Lower leg skin (tissue), 3 donors: ENCODE data around the gene ZNF236.

Experiments used
- CTCF ChIP-seq, 3 donors: fragments of 450-650 bp; IDR thresholded peaks; one replicate each; pipeline ENCODE4 v1.5.1; 2016; ENCODE audit warnings: antibody characterized with exemption in 3 of 3, mild to moderate bottlenecking in 3 of 3, moderate library complexity in 2 of 3
- POLR2A ChIP-seq, 2 donors: fragments of 450-650 bp; IDR thresholded peaks; one replicate each; pipeline ENCODE4 v1.6.1; 2016 to 2017; ENCODE audit warnings: antibody characterized with exemption in 2 of 2, mild to moderate bottlenecking in 1 of 2, moderate library complexity in 1 of 2

GRCh38 chr18:76801567-76802505 is 20.5 kb upstream of the ZNF236 start:
- TF ChIP-seq CTCF (IDR thresholded peaks at IDR 0.05) (peak in 1 of 3 donors; percentile 51), POLR2A (IDR thresholded peaks at IDR 0.05) (no peak)
